ENCODE data around the gene PYM1.

GRCh38 chr12:55932551-55932910, 4.8 kb upstream of the PYM1 start:
- TF ChIP-seq POLR2A (IDR thresholded peaks at IDR 0.05; ENCODE audit: low read depth, low read length) (no peak), POU2F2 (IDR thresholded peaks at IDR 0.05; ENCODE audit: low read depth, low read length) (no peak), SPI1 (IDR thresholded peaks at IDR 0.05; ENCODE audit: low read depth, low read length) (no peak), POLR2AphosphoS5 (IDR thresholded peaks at IDR 0.05; ENCODE audit: low read depth, low read length) (no peak)

Measured in GM12891 (cell line).